SK-N-SH (cell line): Measurements from ENCODE around the gene PCDHB9. TPM values are rescaled to one million over a fixed set of nuclear protein-coding genes. Genes with fewer than 3 reads are reported as not detected.
"Not testable (repeated sequence)": the region's sequence is repeated elsewhere in the genome, so short reads cannot be mapped to it uniquely, and the experiment has no call there.

ENCODE experiments used
- CTCF ChIA-PET: fragments of 300-600, 350-600 bp; formaldehyde crosslinking; extraction: SDS; loops from one replicate; lab custom pipeline; 2021; lab: Yijun Ruan, JAX
- POLR2A ChIA-PET: fragments of 350-600 bp; sonication (Branson Sonifier 250); formaldehyde crosslinking; extraction: SDS; loops from one replicate; lab custom pipeline; 2020; ENCODE audit warnings: antibody characterized with exemption, inconsistent platforms; lab: Yijun Ruan, JAX
- DNase-seq: peaks from one replicate; pipeline ENCODE4 v3.0.0; 2012
- H2AFZ ChIP-seq: fragments of 200-600 bp; sonication (generic); 2 replicates; pipeline ENCODE4 v1.8.1; 2016; ENCODE audit warnings: antibody characterized with exemption, mild to moderate bottlenecking, low read depth
- H3F3A ChIP-seq: fragments of 200-600 bp; sonication (generic); replicated peaks from 2 replicates; pipeline ENCODE3; 2016; ENCODE audit warnings: antibody characterized with exemption, mild to moderate bottlenecking; ENCODE audit not compliant: insufficient read depth
- H3K27ac ChIP-seq, 2 experiments: fragments of 200-500 bp in 1 of 2; fragments of 200-600 bp in 1 of 2; sonication (Bioruptor generic) in 1 of 2; sonication (generic), shearing (Covaris generic) in 1 of 2; 2 replicates each; pipeline versions ENCODE4 v1.5.1 to v1.6.1; 2014 to 2016; ENCODE audit warnings: low read depth in 2 of 2, inconsistent platforms in 1 of 2, low read length in 1 of 2, mild to moderate bottlenecking in 1 of 2, mixed read lengths in 1 of 2
- H3K27me3 ChIP-seq: fragments of 200-600 bp; sonication (generic), shearing (Covaris generic); 2 replicates; pipeline ENCODE4 v1.6.1; 2016; ENCODE audit warnings: mixed run types; ENCODE audit not compliant: insufficient read depth
- H3K36me3 ChIP-seq, 2 experiments: fragments of 200-500 bp in 1 of 2; fragments of 200-600 bp in 1 of 2; sonication (Bioruptor generic) in 1 of 2; sonication (generic) in 1 of 2; replicated peaks in 1 of 2; 2 replicates each; pipeline versions ENCODE3 to v1.5.1; 2014 to 2016; ENCODE audit warnings: low read length in 1 of 2, mild to moderate bottlenecking in 1 of 2; ENCODE audit not compliant: insufficient read depth in 2 of 2, control insufficient read depth in 1 of 2
- H3K4me1 ChIP-seq, 2 experiments: fragments of 200-500 bp in 1 of 2; fragments of 200-600 bp in 1 of 2; sonication (Bioruptor generic) in 1 of 2; sonication (generic), shearing (Covaris generic) in 1 of 2; 2 replicates each; pipeline versions ENCODE4 v1.5.1 to v1.6.1; 2014 to 2016; ENCODE audit warnings: low read depth in 1 of 2, low read length in 1 of 2, mixed run types in 1 of 2; ENCODE audit not compliant: insufficient read depth in 2 of 2, control insufficient read depth in 1 of 2
- H3K4me2 ChIP-seq: fragments of 200-600 bp; sonication (generic), shearing (Covaris generic); 2 replicates; pipeline ENCODE4 v1.6.1; 2017; ENCODE audit warnings: mixed run types
- H3K4me3 ChIP-seq, 2 experiments: fragments of 200-500 bp in 1 of 2; fragments of 200-600 bp in 1 of 2; sonication (Bioruptor generic) in 1 of 2; sonication (generic), shearing (Covaris generic) in 1 of 2; 2 replicates each; pipeline versions ENCODE4 v1.5.1 to v1.8.1; 2014 to 2016; ENCODE audit warnings: low read depth in 2 of 2, inconsistent platforms in 1 of 2, low read length in 1 of 2, mild to moderate bottlenecking in 1 of 2, mixed read lengths in 1 of 2, moderate library complexity in 1 of 2
- H3K79me2 ChIP-seq: fragments of 200-600 bp; sonication (generic); 2 replicates; pipeline ENCODE4 v1.8.1; 2017; ENCODE audit warnings: mild to moderate bottlenecking; ENCODE audit not compliant: insufficient read depth
- H3K9ac ChIP-seq: fragments of 200-600 bp; sonication (generic); 2 replicates; pipeline ENCODE4 v1.6.1; 2017; ENCODE audit warnings: mixed run types
- H3K9me2 ChIP-seq: fragments of 200-600 bp; sonication (generic); 2 replicates; pipeline ENCODE4 v1.6.1; 2017; ENCODE audit warnings: mixed run types
- H3K9me3 ChIP-seq: fragments of 200-600 bp; sonication (generic); 2 replicates; pipeline ENCODE4 v1.6.1; 2017; ENCODE audit warnings: mixed run types, mild to moderate bottlenecking, moderate library complexity
- H4K20me1 ChIP-seq: fragments of 200-600 bp; sonication (generic); 2 replicates; pipeline ENCODE4 v1.6.1; 2017; ENCODE audit warnings: mild to moderate bottlenecking, mixed run types; ENCODE audit not compliant: insufficient read depth
- ELF1 ChIP-seq: IDR thresholded peaks from 2 replicates; pipeline ENCODE4 v1.4.0; 2012
- EP300 ChIP-seq, 2 experiments: IDR thresholded peaks; 2 replicates each; pipeline versions ENCODE4 v1.4.0 to v1.6.1; 2012; ENCODE audit warnings: borderline replicate concordance in 1 of 2, low read depth in 1 of 2, low read length in 1 of 2
- MAX ChIP-seq: IDR thresholded peaks from 2 replicates; pipeline ENCODE4 v1.4.0; 2012; ENCODE audit warnings: low read depth
- REST ChIP-seq: IDR thresholded peaks from 2 replicates; pipeline ENCODE4 v1.6.1; 2012; ENCODE audit warnings: mild to moderate bottlenecking, low read depth, low read length, moderate library complexity
- TAF1 ChIP-seq: IDR thresholded peaks from 2 replicates; pipeline ENCODE4 v1.6.1; 2012; ENCODE audit warnings: low read depth, mild to moderate bottlenecking, low read length, moderate library complexity, borderline replicate concordance
- TEAD4 ChIP-seq: IDR thresholded peaks from 2 replicates; pipeline ENCODE4 v1.4.0; 2012; ENCODE audit warnings: mild to moderate bottlenecking, borderline replicate concordance; ENCODE audit not compliant: insufficient read depth
- YY1 ChIP-seq: IDR thresholded peaks from 2 replicates; pipeline ENCODE4 v1.4.0; 2012; ENCODE audit warnings: low read depth, mild to moderate bottlenecking
- WGBS: methylation state at CpG from one replicate; pipeline ENCODE4 v1.1.6; 2017; ENCODE audit warnings: low lambda C conversion rate; 5-methylcytosine and 5-hydroxymethylcytosine counted together
- polyA plus RNA-seq, 3 experiments: library from polyadenylated mRNA; depleted of rRNA; stranded (reverse); fragments of >200 nt; gene quantifications; 2 replicates each; pipeline ENCODE4 v1.2.3, GENCODE V29; 2012

The PCDHB9 gene
- polyA plus RNA-seq, 1 of the 3 experiments (the other 2 are of a cell fraction), result 2.4 TPM

- TF ChIP-seq TAF1 (no peak), EP300 (IDR thresholded peaks at IDR 0.05; ENCODE audit: borderline replicate concordance in 1 of 2, low read depth in 1 of 2, low read length in 1 of 2) (no peak), YY1 (no peak), REST (no peak), MAX (0 out of 2 replicates have a peak, but pooled peaks have one; percentile 32), TEAD4 (no peak), ELF1 (no peak)
These were observed 36.3 kb downstream of the PCDHB9 start, which contains the start of gene PCDHB14 (continued) for GRCh38 chr5:141223112-141223783.

GRCh38 chr5:141224844-141225243, 37.9 kb downstream of the PCDHB9 start:
- H3K9ac ChIP-seq, H3K79me2 ChIP-seq, H3K9me2 ChIP-seq, H3K27ac ChIP-seq, H3K9me3 ChIP-seq, H3K36me3 ChIP-seq, H3K4me3 ChIP-seq, H3K4me2 ChIP-seq, POLR2A ChIA-PET, H3K4me1 ChIP-seq, DNase-seq, H4K20me1 ChIP-seq, H2AFZ ChIP-seq, H3K27me3 ChIP-seq, H3F3A ChIP-seq: not testable (repeated sequence)
- CTCF ChIA-PET, result interaction anchor here (2.1 to 4.0 kb wide), 2 partner anchors 9 to 339 kb away, joined by 21 to 43 read pairs; no protein-coding TSS in a partner anchor
- WGBS, result 96% methylated on average over 22 of the region's 40 CpGs

- H3K4me3 ChIP-seq, H3K79me2 ChIP-seq, H3K27ac ChIP-seq, POLR2A ChIA-PET, H3K9ac ChIP-seq, H3K4me1 ChIP-seq, H4K20me1 ChIP-seq, H3K4me2 ChIP-seq, H3K9me3 ChIP-seq, H3K27me3 ChIP-seq, H3F3A ChIP-seq, H3K9me2 ChIP-seq, DNase-seq, H2AFZ ChIP-seq, H3K36me3 ChIP-seq: not testable (repeated sequence)
- WGBS, result 86% methylated on average over 11 of the region's 30 CpGs
- CTCF ChIA-PET, result interaction anchor here (1.0 to 2.7 kb wide), 5 partner anchors 75 to 367 kb away, joined by 3 to 12 read pairs (median 3); partner anchors contain the start of genes PCDHB4 and PCDHB6
These were observed 38.5 kb downstream of the PCDHB9 start for GRCh38 chr5:141225421-141225820.
